Panc1 (cell line): ENCODE data around the gene SLC7A4. TPM values are rescaled to one million over a fixed set of nuclear protein-coding genes. Genes with fewer than 3 reads are reported as not detected.

Experiments
- ATAC-seq: fragments of 200-7000 bp; cut with Tn5 transposase; 2 replicates; pipeline ENCODE4 v1.9.1; 2020; ENCODE audit warnings: mild to moderate bottlenecking, moderate library complexity
- BruUV-seq: library from RNA; stranded (reverse); fragments of 400-500 nt; replicated peaks from 2 replicates; lab custom pipeline; 2021; lab: Mats Ljungman, UMichigan
- CTCF ChIA-PET: fragments of 300-600 bp; sonication (Branson Sonifier 250); formaldehyde crosslinking; loops from one replicate; lab custom pipeline; 2022; ENCODE audit warnings: antibody characterized with exemption; lab: Charles Lee
- POLR2A ChIA-PET: fragments of 300-600 bp; sonication (Branson Sonifier 250); formaldehyde crosslinking; loops from one replicate; lab custom pipeline; 2022; ENCODE audit warnings: antibody characterized with exemption; lab: Charles Lee
- DNase-seq: peaks from one replicate; pipeline ENCODE4 v3.0.0-alpha.2; 2010; ENCODE audit warnings: low read depth, low spot score
- H3K27ac ChIP-seq: 2 replicates; pipeline ENCODE4 v1.5.1; 2011; ENCODE audit warnings: mild to moderate bottlenecking, low read length, inconsistent platforms
- H3K27me3 ChIP-seq: fragments of 200-500 bp; sonication (Bioruptor generic); 2 replicates; pipeline ENCODE4 v1.6.0; 2014; ENCODE audit warnings: low read length, inconsistent platforms; ENCODE audit not compliant: control insufficient read depth, insufficient read depth
- H3K36me3 ChIP-seq: fragments of 200-500 bp; sonication (Bioruptor generic); 2 replicates; pipeline ENCODE4 v1.5.1; 2014; ENCODE audit warnings: inconsistent platforms, mild to moderate bottlenecking, low read length, moderate library complexity; ENCODE audit not compliant: control insufficient read depth, insufficient read depth
- H3K4me1 ChIP-seq: 2 replicates; pipeline ENCODE4 v1.5.1; 2011; ENCODE audit warnings: inconsistent platforms, mild to moderate bottlenecking, low read length, moderate library complexity; ENCODE audit not compliant: control insufficient read depth, insufficient read depth
- H3K4me3 ChIP-seq, 2 experiments: 2 replicates each; pipeline ENCODE4 v1.5.1; 2011 to 2012; ENCODE audit warnings: low read depth in 2 of 2, low read length in 2 of 2, mild to moderate bottlenecking in 2 of 2, inconsistent platforms in 1 of 2, moderate library complexity in 1 of 2
- H3K9me3 ChIP-seq: fragments of 200-500 bp; sonication (Bioruptor generic); 2 replicates; pipeline ENCODE4 v1.5.1; 2014; ENCODE audit warnings: low read depth, mild to moderate bottlenecking, inconsistent platforms, low read length, moderate library complexity; ENCODE audit not compliant: control insufficient read depth, insufficient read depth
- CTCF ChIP-seq: fragments of 450-650 bp; IDR thresholded peaks from 2 replicates; pipeline ENCODE4 v1.5.1; 2017; ENCODE audit warnings: mild to moderate bottlenecking
- POLR2AphosphoS5 ChIP-seq: IDR thresholded peaks from 2 replicates; pipeline ENCODE4 v1.6.1; 2012; ENCODE audit warnings: mild to moderate bottlenecking, low read depth, low read length, moderate library complexity
- SIN3A ChIP-seq: IDR thresholded peaks from 2 replicates; pipeline ENCODE4 v1.6.1; 2012; ENCODE audit warnings: low read depth, mild to moderate bottlenecking, low read length, moderate library complexity, borderline replicate concordance; ENCODE audit not compliant: insufficient read depth
- TCF7L2 ChIP-seq: IDR thresholded peaks from 2 replicates; pipeline ENCODE4 v1.6.1; 2011; ENCODE audit warnings: mild to moderate bottlenecking, low read depth, low read length, inconsistent platforms
- in situ Hi-C: cut with HindIII; loops from 2 replicates; pipeline ENCODE4 v1.10.0; 2016; ENCODE audit warnings: low sequenced_read_pairs, low pct_unique_long_range_greater_than_20kb
- intact Hi-C: fragments of 100-400 bp; cut with micrococcal nuclease; formaldehyde crosslinking; loops from one replicate; pipeline ENCODE4 v1.10.0; 2022; ENCODE audit not compliant: unreplicated experiment
- total RNA-seq: library from RNA; stranded (reverse); gene quantifications from one replicate; pipeline ENCODE4 v1.2.1, GENCODE V29; 2021; ENCODE audit not compliant: unreplicated experiment
- TF ChIP-seq, protein P1 (sequence below), 2 experiments: IDR thresholded peaks; 2 replicates each; pipeline ENCODE4 v1.6.1; 2011 to 2012; ENCODE audit warnings: low read depth in 2 of 2, control low read depth in 1 of 2, low read length in 1 of 2, mild to moderate bottlenecking in 1 of 2, moderate library complexity in 1 of 2; ENCODE audit not compliant: insufficient read depth in 1 of 2

Gene SLC7A4
- total RNA-seq, 1 experiment from 2014 or later, result not detected

DNA sequence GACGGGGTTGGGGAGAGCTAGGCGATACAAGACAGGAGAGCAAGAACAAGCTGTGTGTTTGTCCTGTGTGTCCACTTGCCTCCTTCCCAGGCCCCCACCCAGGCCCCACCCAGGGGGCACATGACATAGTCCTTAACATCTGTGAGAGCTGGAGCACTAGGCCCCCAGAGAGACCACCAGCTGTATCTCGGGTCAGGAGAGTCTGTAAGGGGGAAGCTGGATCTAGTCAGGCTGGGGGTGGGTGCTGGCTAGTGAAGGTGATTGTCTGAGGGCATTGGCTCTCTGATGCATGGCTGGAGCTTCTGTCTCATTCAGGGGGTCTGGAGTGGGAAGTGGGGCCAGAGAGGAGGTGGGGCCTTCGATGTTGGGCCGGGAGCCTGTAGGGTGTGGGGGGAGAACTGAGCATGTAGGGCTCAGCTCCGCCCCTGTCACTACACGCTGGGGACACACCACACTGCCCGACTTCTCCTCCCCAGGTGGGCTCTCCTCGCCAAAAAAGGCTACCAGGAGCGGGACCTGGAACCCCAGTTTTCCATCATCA, 16.8 kb downstream of the SLC7A4 start:
- Histone ChIP-seq H3K4me3 (no peak overlapping the region; a peak in 1 of 4 replicates), H3K27ac (no peak overlapping the region), H3K9me3 (no peaks in the 10 kb centered on the region), H3K36me3 (no peaks in the 10 kb centered on the region), H3K27me3 (no peaks in the 10 kb centered on the region), H3K4me1 (peaks cover 12% of the 10 kb centered on the region)
- ChIA-PET POLR2A (interaction anchor here (0.6 kb wide), 2 partner anchors 10 to 11 kb away, joined by 5 to 6 read pairs; no protein-coding TSS in a partner anchor), CTCF (no interaction called here)
- no TSS peak for BruUV-seq
- DNase-seq (no peak), ATAC-seq (no peak)
- intact Hi-C loops, result no loop called here
- no peak for TF ChIP-seq POLR2AphosphoS5
- TF ChIP-seq TCF7L2, result no peak
- no peak for TF ChIP-seq CTCF
- TF ChIP-seq SIN3A, result no peak
- TF ChIP-seq, protein P1, sequence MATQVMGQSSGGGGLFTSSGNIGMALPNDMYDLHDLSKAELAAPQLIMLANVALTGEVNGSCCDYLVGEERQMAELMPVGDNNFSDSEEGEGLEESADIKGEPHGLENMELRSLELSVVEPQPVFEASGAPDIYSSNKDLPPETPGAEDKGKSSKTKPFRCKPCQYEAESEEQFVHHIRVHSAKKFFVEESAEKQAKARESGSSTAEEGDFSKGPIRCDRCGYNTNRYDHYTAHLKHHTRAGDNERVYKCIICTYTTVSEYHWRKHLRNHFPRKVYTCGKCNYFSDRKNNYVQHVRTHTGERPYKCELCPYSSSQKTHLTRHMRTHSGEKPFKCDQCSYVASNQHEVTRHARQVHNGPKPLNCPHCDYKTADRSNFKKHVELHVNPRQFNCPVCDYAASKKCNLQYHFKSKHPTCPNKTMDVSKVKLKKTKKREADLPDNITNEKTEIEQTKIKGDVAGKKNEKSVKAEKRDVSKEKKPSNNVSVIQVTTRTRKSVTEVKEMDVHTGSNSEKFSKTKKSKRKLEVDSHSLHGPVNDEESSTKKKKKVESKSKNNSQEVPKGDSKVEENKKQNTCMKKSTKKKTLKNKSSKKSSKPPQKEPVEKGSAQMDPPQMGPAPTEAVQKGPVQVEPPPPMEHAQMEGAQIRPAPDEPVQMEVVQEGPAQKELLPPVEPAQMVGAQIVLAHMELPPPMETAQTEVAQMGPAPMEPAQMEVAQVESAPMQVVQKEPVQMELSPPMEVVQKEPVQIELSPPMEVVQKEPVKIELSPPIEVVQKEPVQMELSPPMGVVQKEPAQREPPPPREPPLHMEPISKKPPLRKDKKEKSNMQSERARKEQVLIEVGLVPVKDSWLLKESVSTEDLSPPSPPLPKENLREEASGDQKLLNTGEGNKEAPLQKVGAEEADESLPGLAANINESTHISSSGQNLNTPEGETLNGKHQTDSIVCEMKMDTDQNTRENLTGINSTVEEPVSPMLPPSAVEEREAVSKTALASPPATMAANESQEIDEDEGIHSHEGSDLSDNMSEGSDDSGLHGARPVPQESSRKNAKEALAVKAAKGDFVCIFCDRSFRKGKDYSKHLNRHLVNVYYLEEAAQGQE (IDR thresholded peaks at IDR 0.05; ENCODE audit: insufficient read depth in 1 of 2, low read depth in 2 of 2, low read length in 1 of 2), result no peak
- in situ Hi-C loops, result no loop called here

- CTCF ChIA-PET, result no interaction called here
- H3K9me3 ChIP-seq, result no peaks in the 10 kb centered on the region
- no peak for TF ChIP-seq TCF7L2
- TF ChIP-seq SIN3A, result no peak
- TF ChIP-seq POLR2AphosphoS5, result no peak
- no peak for TF ChIP-seq CTCF
- TF ChIP-seq, protein P1 (IDR thresholded peaks at IDR 0.05; ENCODE audit: insufficient read depth in 1 of 2, low read depth in 2 of 2, low read length in 1 of 2), result no peak
- H3K36me3 ChIP-seq, result no peaks in the 10 kb centered on the region
- H3K27ac ChIP-seq, result peak within 1 kb of the TSS; percentile 65
- no peak for DNase-seq
- POLR2A ChIA-PET, result interaction anchor here (0.6 kb wide), 2 partner anchors 9 to 11 kb away, joined by 5 to 6 read pairs; no protein-coding TSS in a partner anchor
- ATAC-seq, result peak; percentile 60
- intact Hi-C loops, result no loop called here
- no TSS peak for BruUV-seq
- H3K4me1 ChIP-seq, result peaks cover 12% of the 10 kb centered on the region
- in situ Hi-C loops, result no loop called here
- H3K27me3 ChIP-seq, result no peaks in the 10 kb centered on the region
- H3K4me3 ChIP-seq, result peak within 1 kb of the TSS; percentile 65 to 73
Measured at GRCh38 chr22:21014726-21015465, 17.5 kb downstream of the SLC7A4 start, which contains the start of gene P2RX6. TSS of gene P2RX6 (plus strand) at chr22:21015165. CDS start at chr22:21015175, 10 bp downstream.
